Esophagus mucosa (tissue), 1 donor: ENCODE data around the gene PGP. TPM values are rescaled to one million over a fixed set of nuclear protein-coding genes. Genes with fewer than 3 reads are reported as not detected.

Experiments
- ATAC-seq: fragments of 200-7000 bp; cut with Tn5 transposase; one replicate; pipeline ENCODE4 v1.9.1; 2020
- total RNA-seq: library from RNA; stranded (reverse); gene quantifications from one replicate; pipeline ENCODE4 v1.2.4, GENCODE V29; 2023
- donor health status: DM: yes; HTN: yes; CAD: no.

The PGP gene
- total RNA-seq, 1 donor from 2014 or later, result 6.6 TPM

DNA sequence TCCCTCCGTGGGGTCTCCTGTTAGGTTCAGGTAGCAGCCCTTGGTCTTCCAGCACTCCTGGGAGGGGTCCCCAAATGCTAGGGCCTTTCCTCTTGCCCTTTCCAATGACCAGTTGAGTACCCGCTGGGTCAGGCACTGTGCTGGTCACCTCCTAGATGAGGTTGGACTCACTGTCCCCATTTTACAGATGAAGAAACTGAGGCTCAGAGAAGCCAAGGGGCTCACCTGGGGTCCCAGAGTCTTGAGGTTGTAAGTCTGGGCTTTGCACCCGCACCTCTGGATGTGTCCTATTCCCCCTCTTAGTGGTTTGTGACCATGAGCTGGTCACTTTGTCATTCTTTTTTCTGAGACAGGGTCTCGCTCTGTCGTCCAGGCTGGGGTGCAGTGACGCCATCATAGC, 16.9 kb downstream of the PGP start:
- no peak for ATAC-seq

DNA sequence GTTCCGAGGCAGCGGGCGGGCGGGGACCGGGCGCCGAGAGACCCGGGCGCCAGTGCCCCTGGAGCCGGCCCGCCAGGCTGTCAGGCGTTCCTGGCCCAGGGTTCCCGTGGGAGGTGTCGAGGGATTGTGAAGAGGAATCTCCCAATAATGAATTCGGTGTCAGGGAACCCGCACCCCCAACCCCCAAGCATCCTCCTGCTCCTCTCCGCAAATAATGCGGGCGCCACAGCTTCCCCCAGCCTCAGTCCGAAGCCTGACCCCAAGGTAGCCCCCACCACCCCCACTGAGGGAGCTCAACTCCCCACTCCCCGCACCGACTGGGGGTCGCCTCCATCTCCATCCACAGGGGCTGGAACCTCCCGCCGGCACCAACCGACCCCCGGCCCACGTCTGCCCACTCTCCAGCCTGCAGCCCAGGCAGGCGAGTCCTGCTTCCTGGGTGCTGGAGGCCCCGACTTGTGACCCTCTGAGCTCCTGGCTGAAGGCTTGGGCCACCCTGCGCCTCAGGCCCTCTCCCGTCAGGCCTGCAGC, 17.6 kb downstream of the PGP start:
- ATAC-seq, result no peak

GRCh38 chr16:2196162-2196980, 18.3 kb downstream of the PGP start, which contains the start of gene CASKIN1:
TSS of gene CASKIN1 (minus strand) at chr16:2196605. CDS start at chr16:2196432, 173 bp downstream.
- ATAC-seq, result no peak

GRCh38 chr16:2195322-2196161, 19.1 kb downstream of the PGP start:
- peak; percentile 19 for ATAC-seq

DNA sequence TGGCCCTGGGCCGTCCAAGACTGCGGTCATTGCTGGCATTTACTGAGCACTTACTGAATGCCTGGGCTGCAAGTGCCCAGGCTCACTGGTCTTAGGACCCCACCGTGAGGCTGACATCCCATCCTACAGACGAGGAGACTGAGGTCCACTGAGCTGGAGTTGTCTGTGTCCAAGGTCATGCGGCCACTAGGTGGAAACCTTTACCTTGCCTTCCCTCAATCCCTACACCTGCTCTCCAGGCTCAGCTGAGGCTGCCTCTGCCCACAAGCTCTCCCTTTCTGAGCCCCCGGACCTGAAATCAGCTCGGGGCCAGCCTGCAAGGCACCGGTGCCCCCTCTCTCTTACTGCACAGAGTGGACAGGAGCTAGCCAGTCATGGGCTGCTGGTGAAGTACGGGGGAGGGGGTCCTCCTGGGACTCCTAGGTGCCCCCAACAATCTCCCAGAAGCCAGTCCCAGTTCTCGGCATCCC, 19.8 kb downstream of the PGP start:
- ATAC-seq, result peak; percentile 65

DNA sequence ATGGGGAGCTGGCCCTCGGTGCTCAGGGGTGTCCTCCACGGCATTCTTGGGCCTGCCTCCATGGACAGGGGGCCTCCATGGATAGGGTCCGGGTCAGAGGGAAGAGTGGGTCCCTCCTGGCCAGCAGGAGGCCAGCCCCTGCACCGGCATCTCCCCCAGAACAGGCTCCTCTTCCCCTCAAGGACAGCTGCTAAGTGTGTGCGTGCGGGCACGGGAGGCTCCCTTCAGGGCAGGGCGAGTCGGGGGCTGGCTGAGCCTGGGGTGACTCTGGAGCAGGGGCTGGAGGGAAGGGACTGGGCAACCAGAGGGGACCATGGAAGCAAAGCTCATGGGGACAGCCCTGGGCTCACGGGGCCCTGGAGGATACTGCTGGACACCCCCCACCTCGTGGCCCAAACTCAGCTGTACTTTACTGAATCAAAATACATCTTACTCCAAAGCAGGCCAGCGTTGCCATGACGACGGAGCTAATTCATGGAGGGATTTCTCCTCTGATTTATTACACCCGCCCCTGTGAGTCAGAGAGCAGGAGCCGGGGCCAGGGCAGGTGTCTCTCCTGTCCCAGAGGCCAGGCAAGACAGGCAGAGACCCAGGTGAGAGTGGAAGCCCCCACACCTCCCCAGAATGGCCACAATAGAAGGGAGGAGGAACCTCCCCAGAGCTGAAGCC, 20.3 kb downstream of the PGP start:
- peak; percentile 7 for ATAC-seq

DNA sequence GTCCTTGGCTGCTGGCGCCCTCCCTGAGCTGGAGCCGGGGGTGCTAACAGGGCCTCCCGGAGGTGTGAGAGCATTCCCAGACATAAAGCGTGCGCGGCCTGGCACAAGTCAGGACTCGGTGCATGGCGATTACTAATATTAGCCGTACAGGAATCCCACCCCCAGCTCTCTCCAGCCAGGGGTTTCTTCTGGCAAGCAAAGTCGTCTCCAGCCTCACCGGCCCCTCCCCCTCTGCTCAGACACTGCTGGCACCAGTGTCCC, 23.3 kb downstream of the PGP start:
- ATAC-seq, result no peak

- no peak for ATAC-seq
These were observed 23.8 kb downstream of the PGP start for GRCh38 chr16:2190659-2191445.

DNA sequence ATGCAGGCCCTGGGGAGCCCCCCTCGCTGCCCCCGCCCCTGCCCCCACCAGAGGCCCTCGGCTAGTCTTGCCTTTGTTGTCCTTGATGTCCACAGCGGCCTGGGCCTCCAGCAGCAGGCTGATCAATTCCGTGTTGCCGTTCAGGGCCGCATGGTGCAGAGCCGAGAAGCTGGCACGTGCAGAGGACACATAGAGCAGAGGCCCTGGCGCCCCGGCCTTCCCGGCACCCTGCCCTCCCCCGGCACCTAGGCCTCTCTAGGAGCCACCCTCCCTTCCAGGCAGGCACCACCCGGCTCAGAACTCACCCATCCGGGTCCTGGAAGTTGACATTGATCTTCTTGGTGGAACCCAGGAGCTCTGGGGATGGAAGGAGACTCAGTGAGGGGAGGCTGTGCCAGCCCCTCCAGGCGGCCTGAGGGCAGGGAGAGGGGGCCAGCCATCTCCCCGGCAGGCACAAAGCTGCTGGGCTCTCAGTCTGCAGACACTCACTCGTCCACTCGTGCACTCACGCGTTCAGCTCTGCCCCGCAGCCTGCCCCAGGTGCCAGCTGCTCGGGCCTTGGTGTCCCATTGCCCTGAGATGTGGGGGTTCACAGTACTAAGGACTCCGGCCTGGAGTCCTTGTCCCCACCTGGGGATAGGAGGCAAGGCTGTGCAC, 24.5 kb downstream of the PGP start:
- ATAC-seq, result no peak

DNA sequence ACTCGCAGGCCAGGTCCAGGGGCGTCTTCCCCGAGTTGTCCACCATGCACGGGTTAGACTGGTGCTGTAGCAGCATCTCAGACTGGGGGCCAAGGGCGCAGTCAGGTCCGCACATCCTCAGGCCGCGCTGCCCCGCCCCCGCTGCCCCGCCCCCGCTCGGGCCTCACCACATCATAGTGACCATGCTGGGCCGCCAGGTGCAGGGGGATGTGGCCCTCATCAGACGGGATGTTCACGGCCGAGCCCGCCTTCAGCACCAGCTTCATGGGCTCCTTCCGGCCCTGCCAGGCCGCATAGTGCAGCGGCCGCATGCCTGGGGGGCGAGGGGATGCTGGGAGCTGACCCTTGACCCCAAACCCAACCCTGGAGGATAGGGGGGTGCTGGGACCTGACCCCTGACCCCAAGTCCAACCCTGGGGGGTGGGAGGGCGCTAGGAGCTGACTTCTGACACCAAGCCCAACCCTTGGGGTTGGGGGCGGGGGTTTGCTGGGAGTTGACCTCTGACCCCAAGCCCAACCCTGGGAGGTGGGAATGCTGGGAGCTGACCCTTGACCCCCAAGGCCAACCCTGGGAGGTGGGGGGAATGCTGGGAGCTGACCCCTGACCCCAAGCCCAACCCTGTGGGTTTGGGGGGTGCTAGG, 25.3 kb downstream of the PGP start:
- ATAC-seq, result no peak

DNA sequence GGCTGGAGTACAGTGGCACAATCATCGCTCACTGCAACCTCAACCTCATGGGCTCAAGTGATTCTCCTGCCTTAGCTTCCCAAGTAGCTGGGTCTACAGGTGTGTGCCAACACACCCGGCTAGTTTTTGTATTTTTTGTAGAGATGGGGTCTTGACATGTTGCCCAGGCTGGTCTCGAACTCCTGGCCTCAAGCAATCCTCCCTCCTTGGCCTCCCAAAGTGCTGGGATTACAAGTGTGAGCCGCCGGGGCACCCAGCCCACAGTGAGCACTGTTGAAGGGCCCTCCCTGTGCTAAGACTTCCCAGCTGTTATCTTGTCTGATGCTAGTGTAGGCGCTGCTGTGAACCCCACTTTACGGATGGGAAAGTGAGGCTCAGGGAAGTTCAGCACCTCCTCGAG, 26.2 kb downstream of the PGP start:
- no peak for ATAC-seq

GRCh38 chr16:2187212-2187611, 27.4 kb downstream of the PGP start:
- ATAC-seq, result no peak

GRCh38 chr16:2186505-2186904, 28.1 kb downstream of the PGP start:
- ATAC-seq, result no peak

- no peak for ATAC-seq
These were observed 28.6 kb downstream of the PGP start for GRCh38 chr16:2186064-2186463.

GRCh38 chr16:2184962-2185361, 29.7 kb downstream of the PGP start:
- no peak for ATAC-seq

DNA sequence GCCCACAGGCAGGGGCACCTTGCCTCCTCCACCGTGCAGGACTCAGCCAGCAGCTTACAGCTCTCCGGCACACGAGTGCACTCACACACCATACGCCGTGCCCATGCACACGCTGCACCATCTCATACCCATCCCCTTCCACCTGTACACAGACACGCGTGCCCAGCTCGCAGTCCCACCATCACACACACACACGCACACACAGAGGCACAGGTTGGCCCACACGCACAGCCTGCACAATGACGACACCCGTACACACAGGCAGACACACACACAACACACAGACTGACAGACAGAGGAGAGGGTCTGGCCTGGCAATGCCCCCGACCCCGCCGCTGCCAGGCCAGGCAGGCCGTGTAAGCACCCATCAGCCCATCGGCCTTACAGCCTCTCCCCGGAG, 30.3 kb downstream of the PGP start:
- no peak for ATAC-seq

GRCh38 chr16:2183671-2184070, 31.0 kb downstream of the PGP start:
- no peak for ATAC-seq

DNA sequence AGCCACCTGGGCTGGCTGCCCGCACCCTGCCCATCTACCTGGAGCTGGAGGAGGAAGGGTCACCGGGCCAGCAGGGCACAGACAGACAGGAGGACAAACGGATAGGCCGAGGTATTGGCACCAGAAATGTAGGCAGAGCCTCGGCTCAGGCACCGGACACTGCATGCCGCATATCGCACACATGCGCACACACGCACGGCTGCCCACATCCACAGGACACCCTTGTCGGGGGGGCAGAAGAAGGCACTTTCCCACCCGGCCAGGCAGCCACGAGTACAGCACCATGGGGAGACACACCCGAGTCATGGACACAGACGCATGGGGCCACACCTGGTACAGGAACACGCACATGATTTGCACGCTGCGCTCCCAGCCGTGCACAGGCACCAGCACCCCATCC, 32.7 kb downstream of the PGP start:
- ATAC-seq, result no peak

DNA sequence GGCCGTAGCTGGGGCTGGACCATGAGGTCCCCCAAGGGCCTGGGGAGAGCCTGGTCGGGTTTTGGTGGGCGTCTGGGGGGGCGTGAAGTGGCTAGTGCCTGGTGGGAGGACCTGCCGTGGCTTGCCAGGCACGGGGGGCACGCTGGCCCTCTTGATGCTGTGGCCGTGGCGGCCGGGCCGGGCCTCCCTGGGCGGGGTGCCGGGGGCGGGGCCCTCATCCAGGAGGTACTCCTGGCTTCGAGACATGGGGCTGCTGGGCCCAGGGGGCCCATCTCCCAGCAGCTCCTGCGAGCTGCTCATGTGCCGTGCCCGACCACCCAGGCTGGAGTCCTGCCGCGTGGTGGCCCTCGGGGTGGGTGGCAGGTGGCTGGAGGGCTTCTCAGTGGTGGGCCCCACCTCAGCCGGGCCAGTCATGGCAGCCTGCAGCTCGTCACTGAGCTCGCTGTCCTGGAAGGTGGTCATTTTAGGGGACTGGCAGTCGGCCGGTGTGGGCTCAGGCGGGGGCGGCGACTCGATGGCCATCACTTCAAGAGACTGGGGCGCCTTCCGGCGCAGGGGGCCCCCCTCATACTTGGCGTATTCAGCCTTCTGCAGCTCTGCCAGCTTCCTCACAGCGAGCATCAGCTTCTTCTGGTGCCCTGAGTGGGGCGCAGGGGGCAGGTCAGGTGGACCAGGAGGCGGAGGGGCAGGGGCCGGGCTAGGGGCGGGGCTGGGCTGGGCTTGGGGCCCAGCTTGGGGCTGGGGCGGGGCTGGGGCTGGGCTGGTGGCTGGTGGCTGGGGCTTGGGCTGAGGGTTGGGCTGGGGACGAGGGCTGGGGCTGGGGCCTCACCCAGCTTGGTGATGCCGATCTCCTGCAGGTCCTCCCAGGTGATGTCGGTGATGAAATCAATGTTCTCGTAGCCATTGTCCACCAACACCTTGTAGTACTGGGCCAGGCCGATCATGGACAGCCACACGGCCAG, 33.4 kb downstream of the PGP start:
- ATAC-seq, result no peak

DNA sequence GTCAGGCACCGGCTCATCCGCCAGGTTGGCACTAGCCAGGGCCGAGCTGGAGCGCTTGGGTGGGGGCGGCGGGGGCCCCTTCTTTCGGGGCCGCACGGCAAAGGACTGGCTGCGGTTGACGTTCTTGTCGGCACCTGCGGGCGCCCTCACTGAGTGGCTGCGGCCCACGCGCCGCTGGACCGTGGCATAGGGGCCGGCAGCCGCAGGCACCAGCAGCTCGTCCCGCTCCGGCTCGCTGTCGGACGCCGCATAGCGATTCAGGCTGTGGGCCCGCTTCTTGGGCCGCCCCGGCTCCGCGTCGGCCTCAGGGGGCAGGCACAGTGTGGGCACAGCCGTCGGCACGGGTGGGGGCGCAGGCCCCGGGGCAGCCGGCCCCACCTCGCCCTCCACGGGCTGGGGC, 34.2 kb downstream of the PGP start:
- no peak for ATAC-seq
